Limb (tissue), 2 donors: ENCODE measurements around the gene PRKG1.
"Not testable (repeated sequence)": the region's sequence is repeated elsewhere in the genome, so short reads cannot be mapped to it uniquely, and the experiment has no call there.

Experiments used
- DNase-seq, 2 donors: peaks; one replicate each; pipeline ENCODE4 v3.0.0-alpha.2; 2016; ENCODE audit errors: extremely low spot score in 2 of 2

The PRKG1 gene

DNA sequence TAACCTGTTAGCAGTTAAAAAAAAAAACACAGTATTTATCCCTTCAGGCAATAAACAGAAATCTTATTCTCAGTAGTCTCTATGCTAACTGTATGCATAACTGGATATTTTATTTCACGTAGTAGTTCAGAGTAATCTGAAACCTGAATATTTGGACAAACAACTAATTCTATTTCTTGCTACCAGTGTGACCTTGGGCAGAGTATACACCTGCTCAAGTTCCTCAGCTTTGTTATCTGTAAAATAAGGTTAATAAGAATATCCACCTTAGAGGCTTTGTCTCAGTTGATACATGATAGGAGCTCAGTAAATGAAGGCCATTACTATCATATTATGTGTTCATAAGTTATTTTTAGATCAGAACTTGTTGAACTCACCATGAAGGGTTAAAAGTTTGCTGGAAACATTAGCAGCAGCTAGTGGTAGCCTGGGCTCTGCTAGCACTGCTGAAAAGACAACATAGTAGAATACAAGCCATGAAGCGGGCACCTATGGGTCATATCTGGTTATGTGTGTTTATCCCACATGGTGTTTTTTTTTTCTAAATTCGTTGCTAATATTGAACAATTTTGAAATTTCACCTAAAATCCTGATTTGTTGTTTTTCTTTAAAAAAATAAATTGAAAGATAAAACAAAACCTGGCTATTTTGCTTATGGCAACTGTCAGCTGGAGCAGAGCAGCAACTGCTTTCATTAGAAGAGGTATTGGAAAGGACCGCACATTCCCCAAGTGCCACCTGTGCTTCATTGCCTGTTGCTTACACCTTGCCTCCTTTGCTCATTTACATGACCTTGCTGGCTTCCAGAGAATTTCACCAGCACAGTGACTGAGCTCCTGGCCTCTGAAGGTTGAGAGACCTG lies 303.0 kb downstream of the PRKG1 start:
- DNase-seq = no peak

- no peak for DNase-seq
Measured at GRCh38 chr10:51377932-51378599, 303.8 kb downstream of the PRKG1 start.

GRCh38 chr10:51382181-51382580 lies 307.9 kb downstream of the PRKG1 start:
- no peak for DNase-seq

DNA sequence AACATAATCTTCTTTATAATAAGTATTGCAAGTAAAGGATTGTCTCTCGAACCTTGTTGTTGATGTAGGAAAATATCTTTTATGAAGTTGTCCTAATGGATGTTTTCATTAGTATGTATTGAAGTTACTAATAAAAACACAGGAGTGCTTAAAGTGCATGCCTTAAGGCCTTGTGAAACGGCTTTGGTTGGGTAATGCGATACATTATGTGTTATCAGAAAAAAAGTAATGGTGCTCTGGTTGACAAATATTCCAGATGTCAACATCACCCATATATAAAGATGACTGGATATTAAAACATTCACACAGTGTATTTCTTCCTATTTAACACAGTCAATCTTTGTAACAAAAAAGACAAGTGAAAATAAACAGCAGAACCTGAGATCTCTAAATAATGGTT lies 310.7 kb downstream of the PRKG1 start:
- DNase-seq = no peak

- DNase-seq = no peak
Measured at GRCh38 chr10:51386248-51386885, 312.1 kb downstream of the PRKG1 start.

DNA sequence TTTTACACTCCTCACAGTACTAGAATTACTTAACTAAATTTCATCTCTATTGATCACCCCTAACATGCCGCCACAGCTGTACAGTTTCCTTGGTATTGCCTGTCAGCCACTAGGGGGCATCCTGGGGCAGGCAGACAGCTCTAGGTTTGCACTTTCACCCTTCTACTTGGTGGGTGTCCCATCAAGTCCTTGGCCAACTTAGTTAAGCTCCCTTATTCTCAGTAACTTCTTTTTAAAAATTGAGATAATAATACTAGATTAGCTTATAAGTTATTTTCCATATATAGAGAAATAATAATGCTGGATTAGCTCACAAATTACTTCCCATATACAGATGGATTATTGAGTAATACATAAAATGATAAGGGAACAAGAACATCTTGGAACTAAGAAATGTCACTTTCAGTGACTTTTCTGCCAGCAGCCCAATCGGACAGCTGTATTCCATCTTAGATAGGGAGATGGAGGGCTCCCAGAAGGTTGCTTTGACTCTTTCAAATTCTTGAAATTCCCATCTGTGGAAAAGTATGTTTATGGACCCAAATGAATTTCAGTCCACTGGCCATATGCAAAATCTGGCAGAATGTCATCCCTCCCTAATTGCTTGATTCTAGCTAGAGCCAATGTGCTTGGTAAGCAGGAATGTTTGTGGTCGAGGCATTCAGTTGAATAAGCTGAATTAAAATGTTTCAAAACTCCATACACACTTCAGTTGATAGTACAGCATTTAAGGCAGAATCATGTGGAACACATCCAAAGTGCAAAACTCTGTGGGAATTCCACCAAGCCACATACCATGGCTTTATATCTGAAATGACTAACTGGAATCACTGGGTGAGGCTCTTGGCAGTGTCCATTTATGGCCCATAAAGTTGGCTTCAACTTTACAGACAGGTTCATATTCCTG lies 315.4 kb downstream of the PRKG1 start:
- no peak for DNase-seq

DNA sequence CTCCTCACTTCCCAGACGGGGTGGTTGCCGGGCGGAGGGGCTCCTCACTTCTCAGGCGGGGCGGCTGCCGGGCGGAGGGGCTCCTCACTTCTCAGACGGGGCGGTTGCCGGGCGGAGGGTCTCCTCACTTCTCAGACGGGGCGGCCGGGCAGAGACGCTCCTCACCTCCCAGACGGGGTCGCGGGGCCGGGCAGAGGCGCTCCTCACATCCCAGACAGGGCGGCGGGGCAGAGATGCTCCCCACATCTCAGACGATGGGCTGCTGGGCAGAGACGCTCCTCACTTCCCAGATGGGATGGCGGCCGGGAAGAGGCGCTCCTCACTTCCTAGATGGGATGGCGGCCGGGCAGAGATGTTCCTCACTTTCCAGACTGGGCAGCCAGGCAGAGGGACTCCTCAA lies 318.7 kb downstream of the PRKG1 start:
- not testable (repeated sequence) for DNase-seq

- no peak for DNase-seq
Measured at GRCh38 chr10:51394039-51394438, 319.8 kb downstream of the PRKG1 start.

GRCh38 chr10:51397244-51397643 lies 323.0 kb downstream of the PRKG1 start:
- DNase-seq = no peak

DNA sequence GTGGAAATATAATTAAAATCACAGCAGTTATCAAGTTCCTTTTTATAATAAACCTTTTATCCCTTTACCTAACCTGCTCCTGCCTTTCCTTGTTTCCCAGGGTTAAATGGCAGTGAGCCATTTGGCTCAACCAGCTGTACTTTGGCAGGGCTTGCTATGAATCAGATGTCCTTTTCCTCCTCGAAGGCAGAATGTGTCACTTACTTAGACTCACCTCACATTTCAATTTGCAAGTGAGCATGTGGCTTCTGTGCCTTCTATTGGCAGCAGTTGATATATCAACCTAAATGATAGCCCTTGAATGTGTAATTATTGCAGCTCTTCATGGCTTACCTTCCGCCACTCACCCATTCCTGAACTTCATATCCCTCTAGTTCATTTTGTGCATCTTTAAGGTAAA lies 323.4 kb downstream of the PRKG1 start:
- DNase-seq = peak in 1 of 2 donors; percentile 49

GRCh38 chr10:51399840-51400239 lies 325.6 kb downstream of the PRKG1 start:
- DNase-seq = no peak

DNA sequence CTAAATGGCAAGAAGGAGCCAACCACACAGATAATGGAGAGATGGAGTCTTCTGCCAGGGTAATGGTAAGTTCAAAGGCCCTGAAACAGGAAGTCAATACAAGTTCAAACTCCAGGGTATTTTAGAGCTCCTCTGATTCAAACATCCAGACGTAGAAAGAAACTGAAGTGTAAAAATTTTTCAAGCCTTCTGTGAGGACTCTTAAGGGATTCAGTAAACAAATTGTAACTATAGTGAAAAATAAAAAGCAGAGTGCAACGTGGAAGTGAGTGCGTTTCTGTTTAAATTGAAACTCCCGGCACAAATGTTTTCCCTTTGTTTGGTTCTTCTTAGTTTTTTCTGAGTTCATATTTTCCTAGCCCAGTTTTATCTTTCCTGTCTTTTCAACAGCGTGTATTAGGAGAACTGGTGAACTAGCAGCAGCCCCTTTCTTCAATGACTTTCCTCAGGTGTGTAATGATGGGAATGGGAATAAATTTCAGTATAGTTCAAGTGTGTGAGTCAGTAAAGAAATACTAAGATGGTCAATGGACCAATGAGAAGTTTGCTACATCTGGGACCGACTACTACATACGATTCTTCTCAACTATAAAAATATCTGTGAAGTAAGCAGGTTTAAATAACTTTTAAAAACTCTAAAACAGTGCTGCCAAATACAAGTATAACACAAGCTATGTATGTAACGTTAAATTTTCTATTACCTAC lies 326.3 kb downstream of the PRKG1 start:
- no peak for DNase-seq

GRCh38 chr10:51403521-51403920 lies 329.2 kb downstream of the PRKG1 start:
- no peak for DNase-seq

GRCh38 chr10:51405580-51406351 lies 331.5 kb downstream of the PRKG1 start:
- DNase-seq = peak in 1 of 2 donors; percentile 48

DNA sequence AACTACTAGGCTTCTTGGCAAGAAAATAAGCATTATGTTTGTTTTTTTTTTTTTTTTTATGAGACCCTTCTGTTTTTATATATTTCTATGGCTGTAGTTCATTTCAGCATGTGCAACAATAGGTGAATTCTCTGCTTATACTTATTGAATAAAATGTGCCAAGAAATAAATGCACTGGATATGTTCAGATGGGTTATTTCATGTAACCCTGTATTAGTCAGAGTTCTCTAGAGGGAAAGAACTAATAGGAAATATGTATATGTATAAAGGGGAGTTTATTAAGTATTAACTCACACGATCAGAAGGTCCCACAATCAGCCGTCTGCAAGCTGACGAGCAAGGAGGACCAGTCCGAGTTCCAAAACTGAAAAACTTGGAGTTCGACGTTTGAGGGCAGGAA lies 332.3 kb downstream of the PRKG1 start:
- DNase-seq = no peak

DNA sequence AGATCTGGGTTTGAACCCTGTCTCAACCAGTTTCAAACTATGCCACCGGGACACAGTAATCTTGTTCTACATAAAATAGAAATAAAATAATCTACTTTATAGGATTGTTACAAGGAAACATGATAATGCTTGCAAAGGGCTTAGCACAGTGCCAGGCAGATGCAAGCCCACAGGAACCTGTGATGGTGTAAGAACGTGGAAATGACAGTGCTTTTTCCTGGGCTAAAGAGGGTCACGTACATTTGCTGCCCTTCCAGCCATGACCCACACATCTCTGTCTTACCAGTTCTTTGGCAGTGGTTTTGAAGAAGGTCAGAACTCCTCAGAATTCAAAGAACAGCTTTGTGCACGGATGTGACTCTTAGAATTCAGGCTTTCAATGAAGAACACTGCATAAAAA lies 342.2 kb downstream of the PRKG1 start:
- no peak for DNase-seq

- DNase-seq = no peak
Measured at GRCh38 chr10:51419196-51420093, 345.2 kb downstream of the PRKG1 start.

GRCh38 chr10:51421853-51422252 lies 347.6 kb downstream of the PRKG1 start:
- no peak for DNase-seq
